BJ (cell line): Measurements from ENCODE around the gene NDUFB10. TPM values are rescaled to one million over a fixed set of nuclear protein-coding genes. Genes with fewer than 3 reads are reported as not detected.
A peak's percentile ranks its signal among the peaks of the same experiment; 100 is the strongest.
"Not testable (repeated sequence)": the region's sequence is repeated elsewhere in the genome, so short reads cannot be mapped to it uniquely, and the experiment has no call there.

Experiments used
- CTCF ChIA-PET: fragments of 350-600 bp; formaldehyde crosslinking; extraction: SDS; loops from one replicate; lab custom pipeline; 2021; ENCODE audit warnings: antibody characterized with exemption, inconsistent platforms; lab: Yijun Ruan, JAX
- POLR2A ChIA-PET: fragments of 300-600 bp; sonication (Branson Sonifier 250); formaldehyde crosslinking; extraction: SDS; loops from one replicate; lab custom pipeline; 2021; ENCODE audit warnings: antibody characterized with exemption; lab: Charles Lee
- DNase-seq: peaks from one replicate; pipeline ENCODE4 v3.0.0-alpha.2; 2011; ENCODE audit warnings: low read depth
- H3K27me3 ChIP-seq: 2 replicates; pipeline ENCODE4 v1.6.0; 2011; ENCODE audit warnings: low read length; ENCODE audit not compliant: control insufficient read depth, insufficient read depth
- H3K36me3 ChIP-seq: 2 replicates; pipeline ENCODE4 v1.5.1; 2011; ENCODE audit warnings: low read length; ENCODE audit not compliant: control insufficient read depth, insufficient read depth
- H3K4me3 ChIP-seq: 2 replicates; pipeline ENCODE4 v1.5.1; 2011; ENCODE audit warnings: low read depth, mild to moderate bottlenecking, control low read depth, low read length
- CTCF ChIP-seq: IDR thresholded peaks from 2 replicates; pipeline ENCODE4 v1.5.1; 2011; ENCODE audit warnings: low read depth, mild to moderate bottlenecking, control low read depth, inconsistent platforms, low read length, moderate library complexity; ENCODE audit not compliant: insufficient read depth
- polyA plus RNA-seq: library from polyadenylated mRNA; depleted of rRNA; stranded (reverse); fragments of >200 nt; gene quantifications from 2 replicates; pipeline ENCODE4 v1.2.3, GENCODE V29; 2011

The NDUFB10 gene
- polyA plus RNA-seq, 1 experiment: 183 TPM

- DNase-seq: no peak
- Histone ChIP-seq H3K36me3 (peaks cover 17% of the 10 kb centered on the region), H3K4me3 (peak overlapping the region; percentile 19; the same call in 1 of the 2 replicates), H3K27me3 (no peaks in the 10 kb centered on the region; the same call in 1 of the 2 replicates)
- TF ChIP-seq CTCF: no peak
- CTCF ChIA-PET: interaction anchor here (0.9 to 1.5 kb wide), 3 partner anchors 8 to 194 kb away, joined by 3 to 6 read pairs (median 3); no protein-coding TSS in a partner anchor
- POLR2A ChIA-PET: no interaction called here
Observed at GRCh38 chr16:1958715-1959268, 546 bp upstream of the NDUFB10 start.

- no peak for TF ChIP-seq CTCF
- no peaks in the 10 kb centered on the region; the same call in 1 of the 2 replicates for H3K27me3 ChIP-seq
- DNase-seq: no peak
- H3K36me3 ChIP-seq: peaks cover 17% of the 10 kb centered on the region
- peak overlapping the region; percentile 94 for H3K4me3 ChIP-seq
- POLR2A ChIA-PET: no interaction called here
- CTCF ChIA-PET: interaction anchor here (0.6 to 1.0 kb wide), 3 partner anchors 12 to 54 kb away, joined by 3 to 5 read pairs (median 3); no protein-coding TSS in a partner anchor
Observed at GRCh38 chr16:1960665-1961630, 1.6 kb downstream of the NDUFB10 start.

GRCh38 chr16:1961651-1962067 lies 2.3 kb downstream of the NDUFB10 start:
- ChIA-PET POLR2A (no interaction called here), CTCF (no interaction called here)
- TF ChIP-seq CTCF: no peak
- DNase-seq: no peak
- Histone ChIP-seq H3K36me3 (peaks cover 17% of the 10 kb centered on the region), H3K4me3 (no peak overlapping the region), H3K27me3 (no peaks in the 10 kb centered on the region; the same call in 1 of the 2 replicates)

GRCh38 chr16:1962161-1963153 lies 3.1 kb downstream of the NDUFB10 start:
- POLR2A ChIA-PET, H3K27me3 ChIP-seq, H3K4me3 ChIP-seq, CTCF ChIA-PET, DNase-seq: not testable (repeated sequence)
- H3K36me3 ChIP-seq: peaks cover 17% of the 10 kb centered on the region
